GM13977 (cell line): ENCODE measurements around the gene SF3A1.
"Not testable (repeated sequence)": the region's sequence is repeated elsewhere in the genome, so short reads cannot be mapped to it uniquely, and the experiment has no call there.

Experiments used
- DNase-seq: peaks from one replicate; pipeline ENCODE4 v3.0.0; 2012; ENCODE audit warnings: low spot score
- CTCF ChIP-seq: IDR thresholded peaks from 2 replicates; pipeline ENCODE4 v1.5.1; 2012; ENCODE audit warnings: mild to moderate bottlenecking, control low read depth; ENCODE audit not compliant: insufficient read depth; ENCODE audit errors: extremely low read depth, missing control alignments
- in situ Hi-C: fragments of 300-500 bp; cut with MboI; formaldehyde crosslinking; loops from one replicate; pipeline ENCODE4 v1.12.0; 2022; ENCODE audit warnings: low sequenced_read_pairs, low pct_unique_long_range_greater_than_20kb, mixed read lengths, inconsistent platforms; ENCODE audit not compliant: unreplicated experiment

The SF3A1 gene

GRCh38 chr22:30356449-30357235 is at the start of gene SF3A1, which contains the start of gene CCDC157:
SF3A1 (minus strand) TSS chr22:30356894; CDS start chr22:30356792, 102 bp downstream.
CCDC157 (plus strand) TSS chr22:30357007; CDS start chr22:30366001, 8,994 bp downstream.
- in situ Hi-C loops, result no loop called here
- TF ChIP-seq CTCF, result no peak
- peak; percentile 96 for DNase-seq

- no peak for DNase-seq
- in situ Hi-C loops, result no loop called here
- no peak for TF ChIP-seq CTCF
Measured at GRCh38 chr22:30406400-30406799, 49.7 kb upstream of the SF3A1 start.

GRCh38 chr22:30405731-30406130 is 49.0 kb upstream of the SF3A1 start:
- DNase-seq, result no peak
- in situ Hi-C loops, result no loop called here
- TF ChIP-seq CTCF, result no peak

- no peak for TF ChIP-seq CTCF
- DNase-seq, result no peak
- in situ Hi-C loops, result no loop called here
Measured at GRCh38 chr22:30404307-30404706, 47.6 kb upstream of the SF3A1 start.

- DNase-seq, in situ Hi-C loops: not testable (repeated sequence)
Measured at GRCh38 chr22:30402766-30403104, 46.0 kb upstream of the SF3A1 start.

- in situ Hi-C loops, result no loop called here
- TF ChIP-seq CTCF, result no peak
- no peak for DNase-seq
Measured at GRCh38 chr22:30402028-30402765, 45.5 kb upstream of the SF3A1 start.

- in situ Hi-C loops, DNase-seq: not testable (repeated sequence)
Measured at GRCh38 chr22:30401024-30401423, 44.3 kb upstream of the SF3A1 start.
